DOHH2 (cell line): Measurements from ENCODE around the gene PLEKHH3.

Experiments
- H3F3A ChIP-seq: fragments of 200-600 bp; sonication (generic), shearing (Covaris generic); 2 replicates; pipeline ENCODE4 v1.6.0; 2016; ENCODE audit warnings: antibody characterized with exemption, mild to moderate bottlenecking; ENCODE audit not compliant: control insufficient read depth, insufficient read depth
- H3K27ac ChIP-seq: fragments of 200-600 bp; sonication (generic); 2 replicates; pipeline ENCODE4 v1.5.1; 2014; ENCODE audit warnings: low read depth, mild to moderate bottlenecking, low read length, moderate library complexity
- H3K27me3 ChIP-seq: fragments of 200-600 bp; sonication (generic); 2 replicates; pipeline ENCODE4 v1.6.1; 2014; ENCODE audit warnings: mild to moderate bottlenecking, low read length, mixed read lengths; ENCODE audit not compliant: control insufficient read depth
- H3K36me3 ChIP-seq: fragments of 200-600 bp; sonication (generic); 2 replicates; pipeline ENCODE4 v1.6.1; 2014; ENCODE audit warnings: mild to moderate bottlenecking, low read length, moderate library complexity, mixed read lengths; ENCODE audit not compliant: control insufficient read depth
- H3K4me1 ChIP-seq: fragments of 200-600 bp; sonication (generic); 2 replicates; pipeline ENCODE4 v1.6.1; 2014; ENCODE audit warnings: mild to moderate bottlenecking, low read length, mixed read lengths; ENCODE audit not compliant: control insufficient read depth
- H3K4me2 ChIP-seq: fragments of 200-600 bp; sonication (generic); 2 replicates; pipeline ENCODE4 v1.6.0; 2014; ENCODE audit warnings: mild to moderate bottlenecking, low read length, moderate library complexity
- H3K4me3 ChIP-seq: fragments of 200-600 bp; sonication (generic); 2 replicates; pipeline ENCODE4 v1.5.1; 2014; ENCODE audit warnings: mild to moderate bottlenecking, low read length, mixed read lengths
- H3K79me2 ChIP-seq: fragments of 200-600 bp; sonication (generic); 2 replicates; pipeline ENCODE4 v1.6.1; 2014; ENCODE audit warnings: mild to moderate bottlenecking, low read length, mixed read lengths; ENCODE audit not compliant: control insufficient read depth
- H3K9me2 ChIP-seq: fragments of 200-600 bp; sonication (generic); replicated peaks from 2 replicates; pipeline ENCODE4 v1.6.1; 2014; ENCODE audit warnings: mild to moderate bottlenecking, low read length, mixed read lengths; ENCODE audit not compliant: control insufficient read depth
- H3K9me3 ChIP-seq: fragments of 200-600 bp; sonication (generic); 2 replicates; pipeline ENCODE4 v1.6.1; 2014; ENCODE audit warnings: antibody characterized with exemption, low read length, mixed read lengths; ENCODE audit not compliant: control insufficient read depth, insufficient read depth
- H4K20me1 ChIP-seq: fragments of 200-600 bp; sonication (generic); 2 replicates; pipeline ENCODE4 v1.6.0; 2014; ENCODE audit warnings: low read depth, mild to moderate bottlenecking, antibody characterized with exemption, low read length, moderate library complexity; ENCODE audit not compliant: control insufficient read depth, insufficient read depth
- CTCF ChIP-seq: fragments of 200-600 bp; sonication (generic); IDR thresholded peaks from one replicate; pipeline ENCODE4 v1.5.1; 2014; ENCODE audit warnings: antibody characterized with exemption, mild to moderate bottlenecking, low read depth, low read length; ENCODE audit not compliant: poor library complexity, severe bottlenecking
- EZH2phosphoT487 ChIP-seq: fragments of 200-600 bp; sonication (generic); IDR thresholded peaks from 2 replicates; pipeline ENCODE4 v1.6.1; 2017; ENCODE audit warnings: borderline replicate concordance, mild to moderate bottlenecking, antibody characterized with exemption, low read length, moderate library complexity, mixed read lengths

PLEKHH3 gene

GRCh38 chr17:42706732-42707131, 29.9 kb upstream of the PLEKHH3 start:
- H3K4me2 ChIP-seq: no peak overlapping the region
- H4K20me1 ChIP-seq: no peaks in the 10 kb centered on the region
- H3K4me1 ChIP-seq: no peaks in the 10 kb centered on the region
- no peaks in the 10 kb centered on the region for H3K27me3 ChIP-seq
- H3K9me3 ChIP-seq: no peaks in the 10 kb centered on the region
- H3K27ac ChIP-seq: no peak overlapping the region
- no peaks in the 10 kb centered on the region for H3K79me2 ChIP-seq
- no peaks in the 10 kb centered on the region for H3F3A ChIP-seq
- H3K4me3 ChIP-seq: no peak overlapping the region
- no peaks in the 10 kb centered on the region for H3K9me2 ChIP-seq
- TF ChIP-seq CTCF (no peak), EZH2phosphoT487 (no peak)
- H3K36me3 ChIP-seq: peaks cover 73% of the 10 kb centered on the region

GRCh38 chr17:42704837-42705494, 28.2 kb upstream of the PLEKHH3 start:
- TF ChIP-seq CTCF: no peak
- no peak for TF ChIP-seq EZH2phosphoT487
- H3K79me2 ChIP-seq: no peaks in the 10 kb centered on the region
- H3K9me3 ChIP-seq: no peaks in the 10 kb centered on the region
- H4K20me1 ChIP-seq: no peaks in the 10 kb centered on the region
- H3K27ac ChIP-seq: no peak overlapping the region
- H3K9me2 ChIP-seq: no peaks in the 10 kb centered on the region
- H3K4me2 ChIP-seq: no peak overlapping the region
- no peak overlapping the region for H3K4me3 ChIP-seq
- no peaks in the 10 kb centered on the region for H3K4me1 ChIP-seq
- H3K27me3 ChIP-seq: no peaks in the 10 kb centered on the region
- H3K36me3 ChIP-seq: peaks cover 62% of the 10 kb centered on the region
- no peaks in the 10 kb centered on the region for H3F3A ChIP-seq

GRCh38 chr17:42704490-42704836, 27.7 kb upstream of the PLEKHH3 start:
- Histone ChIP-seq H3K27me3 (no peaks in the 10 kb centered on the region), H3K4me2 (no peak overlapping the region), H3F3A (no peaks in the 10 kb centered on the region), H3K4me1 (no peaks in the 10 kb centered on the region), H3K9me3 (no peaks in the 10 kb centered on the region), H3K9me2 (no peaks in the 10 kb centered on the region), H3K79me2 (no peaks in the 10 kb centered on the region), H3K4me3 (no peak overlapping the region), H4K20me1 (no peaks in the 10 kb centered on the region), H3K36me3 (peaks cover 57% of the 10 kb centered on the region), H3K27ac (no peak overlapping the region)
- TF ChIP-seq EZH2phosphoT487 (no peak), CTCF (no peak)
